ENCODE data around the gene TIFAB. TPM values are rescaled to one million over a fixed set of nuclear protein-coding genes. Genes with fewer than 3 reads are reported as not detected.
A peak's percentile ranks its signal among the peaks of the same experiment; 100 is the strongest.

The TIFAB gene
- total RNA-seq, 1 donor from 2014 or later, result not detected

- Mint-ChIP-seq H3K27me3 (ENCODE audit: unreplicated experiment) (peaks cover 32% of the 10 kb centered on the region), H3K4me1 (ENCODE audit: unreplicated experiment) (peaks cover 12% of the 10 kb centered on the region), H3K36me3 (ENCODE audit: low read depth, unreplicated experiment) (peaks cover 4% of the 10 kb centered on the region), H3K9me3 (ENCODE audit: unreplicated experiment) (no peaks in the 10 kb centered on the region), H3K27ac (ENCODE audit: unreplicated experiment) (no peak overlapping the region), H3K4me3 (ENCODE audit: unreplicated experiment) (no peak overlapping the region)
- DNase-seq (ENCODE audit: low spot score), result no peak
- TF ChIP-seq CTCF (IDR thresholded peaks at IDR 0.05; ENCODE audit: unreplicated experiment), result no peak
Measured at GRCh38 chr5:135490245-135491037, 38.3 kb upstream of the TIFAB start.

- Mint-ChIP-seq H3K36me3 (ENCODE audit: low read depth, unreplicated experiment) (peaks cover 4% of the 10 kb centered on the region), H3K4me3 (ENCODE audit: unreplicated experiment) (peak overlapping the region; percentile 87), H3K27me3 (ENCODE audit: unreplicated experiment) (peaks cover 32% of the 10 kb centered on the region), H3K4me1 (ENCODE audit: unreplicated experiment) (peaks cover 12% of the 10 kb centered on the region), H3K27ac (ENCODE audit: unreplicated experiment) (no peak overlapping the region), H3K9me3 (ENCODE audit: unreplicated experiment) (no peaks in the 10 kb centered on the region)
- DNase-seq (ENCODE audit: low spot score), result no peak
- TF ChIP-seq CTCF (IDR thresholded peaks at IDR 0.05; ENCODE audit: unreplicated experiment), result no peak
Measured at GRCh38 chr5:135489466-135490244, 37.5 kb upstream of the TIFAB start.

- DNase-seq (ENCODE audit: low spot score), result peak; percentile 52
- TF ChIP-seq CTCF (IDR thresholded peaks at IDR 0.05; ENCODE audit: unreplicated experiment), result no peak
- peaks cover 32% of the 10 kb centered on the region for H3K27me3 Mint-ChIP-seq (ENCODE audit: unreplicated experiment)
- peaks cover 12% of the 10 kb centered on the region for H3K4me1 Mint-ChIP-seq (ENCODE audit: unreplicated experiment)
- H3K36me3 Mint-ChIP-seq (ENCODE audit: low read depth, unreplicated experiment), result peaks cover 4% of the 10 kb centered on the region
- peak overlapping the region; percentile 59 for H3K4me3 Mint-ChIP-seq (ENCODE audit: unreplicated experiment)
- H3K9me3 Mint-ChIP-seq (ENCODE audit: unreplicated experiment), result no peaks in the 10 kb centered on the region
- no peak overlapping the region for H3K27ac Mint-ChIP-seq (ENCODE audit: unreplicated experiment)
Measured at GRCh38 chr5:135488727-135489465, 36.7 kb upstream of the TIFAB start.

GRCh38 chr5:135487839-135488514 lies 35.8 kb upstream of the TIFAB start:
- peaks cover 37% of the 10 kb centered on the region for H3K27me3 Mint-ChIP-seq (ENCODE audit: unreplicated experiment)
- no peaks in the 10 kb centered on the region for H3K9me3 Mint-ChIP-seq (ENCODE audit: unreplicated experiment)
- no peak overlapping the region for H3K27ac Mint-ChIP-seq (ENCODE audit: unreplicated experiment)
- peaks cover 4% of the 10 kb centered on the region for H3K36me3 Mint-ChIP-seq (ENCODE audit: low read depth, unreplicated experiment)
- H3K4me3 Mint-ChIP-seq (ENCODE audit: unreplicated experiment), result no peak overlapping the region
- peaks cover 12% of the 10 kb centered on the region for H3K4me1 Mint-ChIP-seq (ENCODE audit: unreplicated experiment)
- no peak for DNase-seq (ENCODE audit: low spot score)
- TF ChIP-seq CTCF (IDR thresholded peaks at IDR 0.05; ENCODE audit: unreplicated experiment), result no peak

Data from endothelial cell (in vitro differentiated cells).